GM21423 (cell line): ENCODE results near the gene LORICRIN.
"Not testable (repeated sequence)": the region's sequence is repeated elsewhere in the genome, so short reads cannot be mapped to it uniquely, and the experiment has no call there.

Experiments
- ATAC-seq: cut with Tn5 transposase; IDR thresholded peaks from one replicate; pipeline ENCODE4 v1.9.1; 2021; ENCODE audit warnings: mild to moderate bottlenecking, moderate library complexity; ENCODE audit not compliant: unreplicated experiment

LORICRIN gene, protein sequence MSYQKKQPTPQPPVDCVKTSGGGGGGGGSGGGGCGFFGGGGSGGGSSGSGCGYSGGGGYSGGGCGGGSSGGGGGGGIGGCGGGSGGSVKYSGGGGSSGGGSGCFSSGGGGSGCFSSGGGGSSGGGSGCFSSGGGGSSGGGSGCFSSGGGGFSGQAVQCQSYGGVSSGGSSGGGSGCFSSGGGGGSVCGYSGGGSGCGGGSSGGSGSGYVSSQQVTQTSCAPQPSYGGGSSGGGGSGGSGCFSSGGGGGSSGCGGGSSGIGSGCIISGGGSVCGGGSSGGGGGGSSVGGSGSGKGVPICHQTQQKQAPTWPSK

DNA sequence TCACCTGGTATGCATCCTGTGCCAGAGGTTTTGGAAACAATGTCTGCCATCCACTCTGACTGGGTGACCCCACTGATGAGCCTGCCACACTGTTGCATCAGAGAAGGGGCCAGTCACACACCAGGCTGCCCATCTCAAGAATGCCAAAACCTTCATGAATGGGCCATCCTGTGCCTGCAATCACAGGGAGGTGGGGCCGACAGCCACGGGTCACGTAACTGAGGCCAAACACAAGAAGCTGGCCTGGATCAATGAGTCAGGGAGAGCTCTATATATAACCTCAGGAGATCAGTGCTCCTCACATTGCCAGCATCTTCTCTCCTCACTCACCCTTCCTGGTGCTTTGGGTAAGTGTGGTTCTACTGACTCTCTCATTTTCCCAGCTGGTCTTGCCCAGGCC is at the start of gene LORICRIN:
TSS of gene LORICRIN (plus strand) at position 301 of the 400 bp plus-strand sequence. CDS start 1,263 bp downstream, outside the sequence.
- no peak for ATAC-seq

DNA sequence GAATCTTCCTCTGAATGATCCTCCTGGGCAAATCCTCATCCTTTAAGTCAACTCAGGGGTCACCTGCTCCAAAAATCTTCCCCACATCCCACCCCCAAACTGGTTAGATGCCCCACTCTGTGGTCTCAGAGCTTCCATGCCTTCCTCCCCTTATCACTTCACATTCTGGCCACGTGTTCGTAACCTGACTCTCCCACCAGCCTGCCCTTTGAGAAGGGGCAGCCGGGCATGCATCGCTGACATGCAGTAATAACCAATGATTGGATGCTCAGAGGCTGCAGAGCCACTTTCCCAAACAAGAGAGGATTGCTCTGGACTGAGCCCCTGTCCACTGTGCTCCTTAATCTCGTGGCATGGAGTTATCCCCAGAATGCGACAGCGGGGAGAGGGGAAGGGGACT is 49.3 kb upstream of the LORICRIN start:
- no peak for ATAC-seq

DNA sequence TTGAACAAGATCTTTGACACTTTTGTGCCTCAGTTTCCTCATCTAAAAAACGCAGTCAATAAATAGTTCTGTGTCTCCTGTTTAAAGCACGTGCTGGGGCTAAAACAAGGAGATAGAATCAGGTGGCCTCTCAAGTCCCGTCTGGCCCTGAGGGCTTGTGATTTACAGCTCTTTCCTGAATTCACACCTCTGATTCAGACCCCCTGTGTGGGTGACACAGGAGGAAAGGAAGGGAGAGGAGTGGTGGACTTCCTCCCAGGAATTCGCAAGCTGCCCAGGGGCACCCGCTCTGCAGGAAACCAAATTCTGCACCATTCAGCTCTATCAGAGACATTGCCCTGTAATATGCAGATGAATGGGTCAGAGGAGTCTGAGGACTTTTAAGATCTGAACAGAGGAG is 47.3 kb upstream of the LORICRIN start:
- no peak for ATAC-seq

DNA sequence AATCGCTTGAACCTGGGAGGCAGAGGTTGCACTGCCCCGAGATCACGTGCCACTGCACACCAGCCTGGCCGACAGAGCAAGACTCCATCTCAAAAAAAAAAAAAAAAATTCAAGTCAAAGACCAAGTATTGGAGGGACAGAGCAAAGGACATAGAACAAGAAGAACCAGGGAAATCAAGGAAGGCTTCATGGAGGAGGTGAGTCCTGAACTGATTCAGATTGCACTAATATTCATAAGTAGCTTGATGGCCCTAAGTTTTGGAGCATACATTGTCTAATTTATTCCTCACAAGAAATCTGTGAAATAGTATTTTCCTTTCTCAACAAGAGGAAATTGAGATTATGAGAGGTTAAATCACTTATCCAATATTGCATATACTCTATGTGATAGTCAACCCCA is 46.0 kb upstream of the LORICRIN start:
- ATAC-seq: no peak

DNA sequence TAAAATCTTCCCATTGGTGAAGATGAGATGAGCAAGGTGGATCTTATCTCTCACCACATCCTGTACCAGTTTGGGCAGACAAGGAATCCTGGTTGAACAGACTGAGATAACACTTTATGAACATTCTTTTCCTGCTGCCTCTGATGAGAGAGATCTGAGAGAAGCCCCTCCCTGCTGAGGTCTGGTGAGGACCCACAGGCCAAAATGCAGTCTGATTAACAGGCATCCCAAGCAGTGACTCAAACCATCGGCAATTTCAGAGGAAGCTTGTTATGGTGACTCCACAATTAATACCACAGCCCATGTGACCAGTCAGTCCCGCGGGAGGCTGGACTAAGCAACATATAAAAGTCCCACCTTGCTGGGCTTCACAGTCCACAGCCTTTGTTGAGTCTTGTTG is 42.3 kb upstream of the LORICRIN start, which contains the start of gene PRR9:
TSS of gene PRR9 (plus strand) at position 373 of the 400 bp plus-strand sequence. CDS start 561 bp downstream, outside the sequence.
- ATAC-seq: no peak

DNA sequence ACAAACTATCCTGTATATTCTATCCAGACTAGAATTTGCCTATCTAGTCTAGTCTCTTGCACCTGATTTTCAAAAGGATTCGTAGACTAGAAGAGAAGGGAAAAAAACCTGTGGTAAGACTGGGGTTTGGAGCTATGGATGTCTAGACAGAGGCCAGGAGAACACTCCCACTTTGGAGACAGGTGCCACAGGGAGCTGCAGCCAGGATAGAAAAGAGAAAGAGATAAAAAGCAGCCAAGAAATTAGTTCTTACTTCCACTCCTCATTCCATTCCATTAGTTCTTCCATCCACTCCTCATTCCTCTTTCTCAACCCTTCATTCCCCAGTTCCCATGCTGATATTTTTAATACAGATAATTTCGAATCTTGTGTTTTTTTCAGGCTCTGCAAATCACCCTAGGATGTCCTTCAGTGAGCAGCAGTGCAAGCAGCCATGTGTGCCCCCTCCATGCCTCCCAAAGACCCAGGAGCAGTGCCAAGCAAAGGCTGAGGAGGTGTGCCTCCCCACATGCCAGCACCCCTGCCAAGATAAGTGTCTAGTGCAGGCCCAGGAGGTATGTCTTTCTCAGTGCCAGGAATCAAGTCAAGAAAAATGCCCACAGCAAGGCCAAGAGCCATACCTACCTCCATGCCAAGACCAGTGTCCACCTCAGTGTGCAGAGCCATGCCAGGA is 41.6 kb upstream of the LORICRIN start:
- ATAC-seq: no peak

DNA sequence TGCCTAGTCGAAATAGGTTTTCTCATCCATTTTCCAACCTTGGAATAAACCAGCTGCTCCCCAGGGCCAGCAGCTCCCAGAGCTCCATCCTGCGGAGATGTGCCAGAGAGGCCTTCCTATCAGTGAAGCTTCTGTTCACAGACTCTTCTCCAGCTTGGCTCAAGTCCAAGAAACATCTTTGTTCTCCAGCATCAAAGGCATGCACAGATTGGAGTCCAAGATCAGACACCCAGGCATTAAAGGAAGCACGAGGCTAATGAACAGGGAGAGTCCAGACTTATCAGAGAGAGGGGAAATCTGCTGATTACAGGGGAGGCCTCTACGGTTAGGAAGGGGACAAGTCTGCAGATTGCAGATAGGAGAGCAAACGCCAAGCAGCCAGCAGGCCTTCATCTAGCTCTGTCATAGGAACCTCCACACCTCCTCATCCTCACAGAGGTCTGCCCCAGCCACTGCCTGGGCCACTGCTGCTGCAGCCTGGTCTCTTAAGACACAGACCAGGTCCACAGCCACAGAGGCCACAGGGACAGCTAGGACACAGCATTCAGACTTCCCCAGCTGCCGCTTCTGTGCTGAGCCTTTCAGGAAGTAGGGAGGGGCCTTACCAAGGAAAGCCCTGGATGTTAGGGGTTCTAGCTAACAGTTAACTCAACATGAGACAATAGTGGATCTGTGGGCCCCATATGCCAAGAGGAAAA is 38.7 kb upstream of the LORICRIN start:
- no peak for ATAC-seq

DNA sequence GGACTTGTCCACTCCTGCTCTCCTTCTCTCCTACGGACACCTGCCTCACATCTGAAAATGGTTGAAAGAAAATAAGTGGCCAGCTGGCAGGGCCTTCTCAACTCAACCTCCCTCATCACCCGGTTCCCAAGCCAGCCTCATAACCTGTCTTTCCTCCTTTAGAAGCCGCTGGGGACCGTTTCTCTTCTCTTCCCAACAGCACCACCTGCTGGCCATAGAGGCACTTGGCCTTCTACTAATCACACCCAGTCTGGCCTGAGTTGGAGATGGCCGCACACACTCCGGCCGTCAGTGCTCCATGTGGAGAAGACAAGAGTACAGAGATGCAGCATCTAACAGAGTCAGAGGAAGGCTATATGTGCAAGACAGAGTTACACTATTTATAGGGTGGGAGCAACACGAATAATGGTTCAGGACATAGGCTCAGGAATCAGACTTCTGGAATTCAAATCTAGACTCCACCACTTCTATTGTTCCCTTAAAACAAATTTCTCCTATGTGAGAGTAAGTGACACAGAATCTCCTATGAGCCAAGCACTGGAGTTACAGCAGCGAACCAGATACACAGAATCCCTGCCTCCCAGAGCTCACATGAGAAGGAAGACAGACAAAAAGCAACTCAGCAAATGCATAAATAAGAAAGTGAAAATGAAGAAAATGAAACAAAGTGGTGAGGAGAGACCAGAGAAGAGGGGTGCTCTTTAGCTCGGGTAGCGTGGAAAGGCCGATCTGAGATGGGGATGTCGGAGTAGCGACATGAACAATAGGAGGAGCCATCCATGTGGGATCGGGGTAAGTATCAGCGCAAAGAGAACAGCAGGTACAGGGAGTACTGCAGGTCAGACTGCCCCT is 36.2 kb upstream of the LORICRIN start:
- ATAC-seq: not testable (repeated sequence)

DNA sequence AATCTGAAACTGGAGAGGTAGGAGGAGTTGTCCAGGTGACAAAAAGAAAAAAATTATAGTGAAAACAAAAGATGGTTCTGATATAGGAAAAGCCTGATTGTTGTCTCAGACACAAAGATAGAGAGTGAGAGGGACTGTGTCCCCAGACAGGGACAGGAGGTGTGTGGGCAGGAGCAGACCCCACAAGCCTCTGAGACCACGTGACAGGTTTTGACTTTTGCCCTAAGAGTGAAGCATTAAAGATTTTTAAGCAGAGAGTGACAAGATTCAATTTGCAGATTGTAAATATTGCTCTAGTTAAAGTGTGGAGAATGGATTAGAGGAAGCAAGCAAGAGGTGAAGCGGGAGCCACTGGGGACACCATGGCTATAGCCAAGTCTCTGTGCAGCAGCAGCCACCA is 31.7 kb upstream of the LORICRIN start:
- ATAC-seq: no peak

DNA sequence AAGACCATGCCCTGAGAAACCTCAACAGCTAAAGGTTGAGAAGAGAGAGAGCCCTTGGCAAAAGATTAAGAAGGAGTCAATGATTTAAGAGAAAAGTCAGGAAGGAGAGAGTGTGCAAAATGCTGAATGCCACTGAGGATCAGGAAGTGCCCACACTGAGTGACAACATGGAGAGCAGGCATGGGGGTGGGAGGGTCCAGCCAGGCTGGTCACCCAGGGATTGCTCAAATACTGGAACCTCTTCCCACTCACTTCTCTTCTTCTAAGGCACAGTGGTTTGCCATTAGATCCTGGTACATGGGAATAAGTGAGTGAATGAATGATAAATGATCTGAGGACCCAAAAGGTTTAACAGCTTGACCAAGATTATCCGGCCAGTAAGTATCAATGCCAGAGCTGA is 31.0 kb upstream of the LORICRIN start:
- ATAC-seq: no peak

DNA sequence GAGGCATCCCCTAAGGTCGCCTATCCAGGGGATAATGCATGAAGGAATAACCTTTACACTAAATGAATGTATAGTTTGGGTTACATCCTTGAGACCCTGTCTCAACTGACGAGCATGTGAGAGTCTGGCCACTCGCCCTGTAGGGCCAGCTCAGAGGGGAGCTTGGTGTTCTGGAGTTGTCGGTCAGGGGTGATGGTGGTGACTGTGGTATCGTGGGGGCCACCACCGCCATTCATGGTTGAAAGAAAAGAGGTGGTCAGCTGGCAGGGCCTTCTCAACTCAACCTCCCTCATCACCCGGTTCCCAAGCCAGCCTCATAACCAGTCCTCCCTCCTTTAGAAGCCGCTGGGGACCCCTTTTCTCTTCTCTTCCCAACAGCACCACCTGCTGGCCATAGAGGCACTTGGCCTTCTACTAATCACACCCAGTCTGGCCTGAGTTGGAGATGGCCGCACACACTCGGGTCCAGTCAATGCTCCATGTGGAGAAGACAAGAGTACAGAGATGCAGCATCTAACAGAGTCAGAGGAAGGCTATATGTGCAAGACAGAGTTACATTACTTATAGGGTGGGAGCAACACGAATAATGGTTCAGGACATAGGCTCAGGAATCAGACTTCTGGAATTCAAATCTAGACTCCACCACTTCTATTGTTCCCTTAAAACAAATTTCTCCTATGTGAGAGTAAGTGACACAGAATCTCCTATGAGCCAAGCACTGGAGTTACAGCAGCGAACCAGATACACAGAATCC is 30.2 kb upstream of the LORICRIN start:
- ATAC-seq: not testable (repeated sequence)

DNA sequence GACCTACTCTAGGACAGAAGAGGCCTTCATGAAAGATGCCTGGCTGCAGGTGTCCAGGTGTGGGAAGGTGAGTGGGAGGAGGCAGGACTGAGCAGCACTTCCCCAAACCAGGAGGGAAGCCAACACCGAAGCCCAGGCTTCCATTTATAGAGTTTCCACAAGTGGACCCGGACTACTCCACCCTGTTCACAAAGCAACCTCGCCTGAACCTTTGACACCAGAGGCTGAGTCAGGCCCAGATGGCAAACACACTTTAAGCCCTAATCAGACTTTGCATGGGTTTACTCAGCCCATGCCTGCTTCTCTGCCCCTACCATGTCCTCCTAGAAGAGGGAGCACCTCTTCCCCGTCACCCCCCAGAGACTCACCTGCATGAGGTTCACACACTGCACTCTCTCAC is 28.1 kb upstream of the LORICRIN start:
- no peak for ATAC-seq

DNA sequence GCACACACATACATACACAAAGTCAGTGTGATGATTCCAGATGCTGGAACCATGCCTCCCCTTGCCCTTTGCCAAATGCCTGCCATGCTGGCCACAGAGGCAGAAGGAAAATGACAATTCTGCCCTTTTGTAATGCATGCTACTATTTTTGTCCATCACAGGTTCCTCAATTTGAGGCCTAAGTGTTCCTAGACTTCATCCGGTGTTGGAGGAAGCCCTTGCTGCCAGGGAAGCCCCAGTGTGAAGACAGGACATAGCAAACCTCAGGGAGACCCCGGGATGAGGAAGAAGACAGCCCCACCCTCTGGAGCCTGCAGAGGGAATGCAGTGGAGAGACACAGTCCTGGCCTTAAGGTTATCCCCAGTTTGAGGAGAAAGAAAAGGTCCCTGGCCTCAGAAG is 27.7 kb upstream of the LORICRIN start:
- no peak for ATAC-seq

DNA sequence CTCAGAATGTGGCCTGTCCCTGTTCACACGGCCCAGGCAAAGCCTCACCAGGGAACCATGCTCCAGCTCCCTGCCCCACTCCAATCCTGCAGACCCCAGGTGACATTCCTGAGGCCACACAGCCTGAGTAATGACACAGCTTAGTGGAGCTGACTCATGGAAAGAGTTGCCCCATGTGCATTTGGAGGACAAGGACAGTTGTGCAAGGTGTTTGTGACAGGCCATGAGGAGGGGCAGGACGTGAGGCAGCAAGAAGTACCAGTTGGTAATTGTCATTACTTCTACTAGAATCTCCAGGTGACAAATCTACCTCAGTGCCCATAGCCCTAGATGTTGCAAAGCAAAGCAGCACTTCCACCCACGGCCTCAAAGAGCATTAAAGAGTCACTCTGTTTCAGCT is 26.9 kb upstream of the LORICRIN start:
- no peak for ATAC-seq

DNA sequence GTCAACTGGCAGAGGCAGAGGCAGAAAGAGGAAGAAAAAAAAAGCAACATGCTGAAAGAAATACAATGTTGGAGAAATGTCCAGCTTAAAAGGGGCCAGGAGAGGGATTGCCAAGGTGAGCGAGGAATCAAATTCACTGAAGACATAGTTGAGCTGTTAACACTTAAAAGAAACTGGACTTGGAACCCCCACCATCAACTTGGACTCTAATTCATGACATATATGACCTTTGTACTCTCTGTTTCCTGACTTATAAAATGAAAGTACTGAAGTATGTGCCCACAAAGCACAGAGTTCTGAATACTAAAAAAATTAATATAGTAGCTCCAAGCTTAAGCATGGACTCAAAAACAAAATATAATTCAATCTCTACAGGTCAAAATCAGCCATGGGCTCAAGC is 26.0 kb upstream of the LORICRIN start:
- ATAC-seq: no peak

DNA sequence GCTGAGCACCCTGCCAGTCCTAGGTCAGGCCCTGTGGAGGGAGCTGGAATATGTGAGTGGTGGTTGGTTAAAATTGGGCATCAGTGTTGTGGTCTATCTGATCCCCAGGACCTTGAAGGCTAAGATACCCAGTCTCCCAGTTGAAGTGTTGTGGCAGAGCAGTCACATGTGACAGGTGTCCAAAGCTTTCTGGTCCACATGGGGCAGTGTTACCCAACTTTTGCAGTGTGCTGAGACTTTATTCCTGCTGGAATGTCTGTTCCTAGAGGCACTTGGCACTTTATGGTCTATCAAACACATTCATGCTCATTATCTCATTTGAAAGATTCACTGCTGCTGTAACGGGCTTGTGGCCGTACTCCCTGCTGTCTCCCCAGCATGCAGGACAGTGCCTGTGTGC is 21.0 kb upstream of the LORICRIN start:
- no peak for ATAC-seq

DNA sequence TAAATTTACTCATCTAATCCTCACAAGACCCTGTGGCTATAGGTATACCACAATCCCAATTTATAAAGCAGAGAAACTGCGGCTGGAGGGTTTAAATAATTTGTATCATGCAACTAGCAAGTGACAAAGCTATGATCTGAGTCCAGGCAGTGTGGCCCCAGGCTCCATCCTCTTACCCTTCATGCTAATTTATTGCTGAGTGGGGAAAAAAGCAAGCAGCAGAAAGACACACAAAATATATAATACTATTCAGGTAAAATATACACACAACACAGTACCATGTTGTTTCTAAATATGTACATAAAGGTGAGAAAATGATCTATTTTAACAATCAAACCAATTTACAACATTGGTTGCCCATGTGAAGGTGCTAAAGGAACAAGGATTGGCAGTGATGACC is 17.3 kb upstream of the LORICRIN start:
- no peak for ATAC-seq

DNA sequence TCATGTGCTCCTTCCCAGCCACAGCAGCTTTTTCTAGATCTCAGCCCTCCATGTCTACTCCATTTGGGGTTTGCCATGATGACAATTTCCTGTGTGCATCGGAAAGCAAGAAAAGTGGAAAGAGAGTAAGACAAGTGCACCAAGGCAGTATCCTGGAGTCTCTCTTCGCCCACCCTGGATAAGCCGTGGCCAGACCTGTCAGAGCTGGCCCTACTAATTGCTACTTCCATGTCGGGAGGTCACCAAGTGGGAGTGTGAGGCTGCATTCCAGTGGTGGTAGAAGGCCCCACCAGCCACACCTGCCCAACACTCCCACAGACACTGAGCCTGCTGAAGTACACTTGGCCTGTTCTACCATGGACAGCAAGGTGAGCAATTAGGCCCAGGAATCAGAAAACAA is 14.0 kb upstream of the LORICRIN start:
- no peak for ATAC-seq

DNA sequence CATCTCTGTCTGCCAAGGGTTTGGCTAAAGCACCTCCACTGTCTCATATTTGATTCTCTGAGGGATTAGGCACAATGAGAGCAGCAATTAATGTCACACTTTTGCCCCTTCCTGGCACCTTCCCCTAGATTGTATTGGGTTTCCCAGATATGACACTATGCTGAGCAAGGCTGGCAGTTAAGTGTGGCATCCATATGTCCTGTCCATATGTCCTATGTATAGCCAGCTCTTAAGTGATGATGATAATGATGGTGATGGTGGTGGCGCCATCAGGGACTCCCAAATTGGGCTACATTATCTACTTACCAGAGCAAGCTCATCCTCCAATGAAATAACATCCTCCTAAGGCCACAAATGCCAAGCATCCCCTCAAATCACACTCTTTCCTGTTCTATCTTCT is 13.5 kb upstream of the LORICRIN start:
- ATAC-seq: no peak

DNA sequence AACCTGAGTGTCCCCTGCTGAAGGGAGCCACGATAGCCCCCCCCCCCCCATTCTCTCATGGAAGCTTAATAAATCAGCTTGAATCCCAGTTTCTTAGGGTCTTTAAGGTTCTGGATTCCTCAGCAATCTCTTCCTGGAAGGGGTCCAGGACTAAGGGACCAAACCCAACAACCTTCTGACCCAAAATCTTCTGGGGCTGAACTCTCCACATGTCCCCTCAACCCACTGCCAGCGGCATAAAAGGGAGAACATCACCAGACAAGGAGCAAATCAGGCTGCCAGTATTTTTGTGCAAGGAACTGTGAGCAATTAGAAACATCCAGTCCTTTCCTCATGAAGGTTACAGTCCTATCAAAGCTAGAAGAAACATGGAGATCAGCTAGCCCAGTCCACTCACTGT is 12.7 kb upstream of the LORICRIN start:
- ATAC-seq: no peak
